GM11168 (cell line): ENCODE results near the gene NTM.

Experiments
- in situ Hi-C: fragments of 300-500 bp; cut with MboI; formaldehyde crosslinking; loops from one replicate; pipeline ENCODE4 v1.12.0; 2022; ENCODE audit warnings: low sequenced_read_pairs; ENCODE audit not compliant: unreplicated experiment

The NTM gene

DNA sequence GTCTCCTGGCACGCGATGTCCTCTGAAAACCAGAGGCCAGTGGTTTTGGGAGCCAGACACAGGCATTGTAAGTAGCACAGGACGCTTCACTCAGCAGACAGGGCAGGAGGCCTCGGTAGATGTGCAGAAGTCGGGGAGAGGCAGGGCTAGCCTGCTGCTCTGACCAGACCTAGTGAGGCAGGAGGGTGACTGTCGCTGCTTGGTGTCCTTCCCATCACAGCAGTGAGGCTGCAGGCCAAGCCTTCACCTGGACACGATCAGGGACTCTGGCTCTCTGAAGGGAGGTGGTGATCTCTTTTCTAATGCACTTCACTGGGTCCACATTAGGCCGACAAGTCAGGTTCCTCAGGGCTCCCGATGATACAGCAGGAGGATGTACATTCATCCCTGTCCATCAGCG, 583.7 kb downstream of the NTM start:
- in situ Hi-C loops = no loop called here

DNA sequence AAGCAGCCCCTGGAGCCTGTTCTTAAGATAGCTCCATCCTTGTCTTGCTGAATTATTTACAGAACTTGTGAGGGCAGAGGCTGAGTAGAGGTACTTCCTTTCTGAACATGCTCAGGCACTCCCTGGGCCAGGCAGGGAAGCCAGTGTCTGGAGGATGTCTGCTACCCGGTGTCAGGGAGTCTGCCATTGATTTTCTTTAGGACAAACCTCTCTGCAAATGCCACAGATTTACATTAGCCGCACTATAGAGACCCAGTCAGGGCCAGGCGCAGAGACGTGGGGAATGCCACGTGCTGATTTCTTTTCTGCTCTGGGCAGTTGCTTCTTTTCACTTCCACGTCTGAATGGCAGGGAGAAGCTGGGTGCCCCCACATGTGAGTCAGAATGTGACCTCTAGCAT, 585.5 kb downstream of the NTM start:
- in situ Hi-C loops = no loop called here

DNA sequence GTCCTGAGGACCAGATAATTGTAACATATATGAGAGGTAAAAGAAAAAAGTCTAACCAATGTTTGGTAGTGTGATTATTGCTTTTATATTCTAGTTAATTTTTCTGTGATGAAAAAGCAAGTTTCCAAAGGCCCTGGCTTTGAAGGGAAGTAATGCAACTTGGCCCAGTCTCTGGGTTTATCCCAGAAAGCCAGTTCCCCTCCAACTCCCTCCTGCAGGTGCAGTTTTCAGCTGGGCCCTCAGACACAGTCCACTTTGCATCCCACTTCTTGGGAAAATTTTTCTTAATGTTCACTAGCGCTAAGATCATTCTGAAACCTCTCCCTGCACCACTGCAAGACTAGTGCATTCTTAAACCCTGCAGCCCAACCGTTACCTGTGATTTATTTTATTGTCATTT, 586.8 kb downstream of the NTM start:
- in situ Hi-C loops = no loop called here

DNA sequence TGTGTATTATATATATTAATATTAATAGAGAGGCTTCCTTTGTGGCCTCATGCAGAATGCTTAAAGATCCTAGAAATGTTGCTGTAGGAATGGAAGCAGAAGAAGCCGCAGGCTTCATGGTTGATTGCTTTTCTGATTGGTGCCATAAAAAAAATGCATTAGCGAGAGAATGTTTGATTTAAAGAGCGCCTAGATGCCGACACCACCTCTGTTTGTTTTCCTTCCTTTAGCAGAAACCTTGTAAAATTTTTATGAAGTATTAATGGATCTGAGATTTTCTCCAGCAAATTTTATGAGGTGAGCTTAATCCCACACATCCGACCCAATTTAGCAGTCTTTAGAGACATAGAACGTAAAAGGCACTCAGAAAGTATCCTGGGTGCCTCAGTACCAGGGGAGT, 587.5 kb downstream of the NTM start:
- in situ Hi-C loops = no loop called here

- in situ Hi-C loops = no loop called here
Observed at GRCh38 chr11:131962818-131963217, 592.4 kb downstream of the NTM start.

DNA sequence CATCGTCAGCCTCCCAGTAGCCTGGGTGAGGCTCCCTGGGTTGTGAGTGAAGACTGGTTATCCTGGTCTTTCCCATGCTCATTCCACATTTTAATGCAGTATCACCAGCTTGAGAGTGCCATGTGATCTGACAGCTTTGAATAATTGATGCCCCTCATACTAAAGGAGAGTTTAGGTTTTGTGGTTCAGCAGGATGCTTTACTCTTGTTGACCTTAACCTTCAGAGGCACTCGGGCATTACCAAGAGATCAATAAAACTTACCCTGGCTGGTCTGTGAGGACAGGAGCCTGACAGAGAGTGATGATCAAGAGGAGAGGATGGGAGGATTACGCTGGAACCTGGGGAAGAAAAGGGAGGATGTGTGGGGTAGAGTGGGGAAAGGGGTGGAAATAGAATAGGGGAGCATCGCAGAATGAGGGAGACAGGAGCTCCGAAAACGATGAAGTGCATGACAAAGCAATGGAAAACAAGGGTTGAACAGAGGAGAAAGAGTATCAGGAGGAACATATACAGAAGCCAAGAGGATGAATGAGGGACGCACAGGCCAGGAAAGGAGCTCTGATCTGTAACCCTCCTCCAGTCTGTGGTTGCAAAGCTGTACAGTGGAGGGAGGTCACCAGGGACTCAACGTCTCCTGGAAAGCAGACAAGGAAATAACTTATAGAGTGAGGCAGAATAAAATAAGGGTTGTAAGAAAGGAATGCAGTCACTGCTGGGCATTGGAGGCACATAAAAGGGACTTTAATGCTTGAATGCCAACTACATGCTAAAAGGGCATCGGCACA, 594.5 kb downstream of the NTM start:
- in situ Hi-C loops = no loop called here

DNA sequence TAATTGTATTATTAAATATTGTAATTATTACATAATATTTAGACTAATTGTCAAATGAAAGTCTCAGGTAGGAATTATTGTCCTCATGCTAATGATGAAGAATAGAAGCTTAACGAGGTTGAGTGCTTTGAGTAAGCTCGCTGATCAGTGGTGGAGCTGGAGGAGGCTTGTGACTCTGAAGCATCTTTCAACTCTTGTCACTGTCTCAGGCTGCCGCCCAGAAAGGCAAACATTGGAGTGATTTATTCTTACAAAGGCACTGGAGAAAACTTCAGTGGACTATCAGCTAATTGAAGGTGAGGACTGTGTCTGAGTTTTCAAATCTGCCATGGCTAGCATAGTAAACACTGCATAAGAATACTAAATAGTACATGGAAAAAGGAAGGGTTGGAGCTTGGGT, 595.1 kb downstream of the NTM start:
- in situ Hi-C loops = no loop called here

DNA sequence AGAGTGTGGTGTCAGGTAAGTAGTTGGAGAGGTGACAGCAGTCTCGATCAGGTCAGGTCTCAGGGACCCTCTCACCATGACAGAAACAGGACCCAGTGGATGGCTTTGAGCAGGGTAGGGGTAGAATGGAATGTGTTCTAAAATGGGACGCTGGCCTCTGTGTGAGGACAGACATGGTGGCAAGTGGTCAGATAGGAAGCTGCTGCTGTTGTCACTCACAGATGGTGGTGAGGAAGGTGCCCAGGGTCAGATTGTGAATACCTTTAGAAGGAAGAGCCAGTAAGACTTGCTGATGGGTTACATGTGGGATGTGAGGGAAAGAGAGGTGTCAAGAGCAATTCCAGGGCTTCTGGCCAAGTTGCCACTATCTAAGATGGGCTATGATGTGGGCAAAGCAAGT, 596.3 kb downstream of the NTM start:
- in situ Hi-C loops = no loop called here

DNA sequence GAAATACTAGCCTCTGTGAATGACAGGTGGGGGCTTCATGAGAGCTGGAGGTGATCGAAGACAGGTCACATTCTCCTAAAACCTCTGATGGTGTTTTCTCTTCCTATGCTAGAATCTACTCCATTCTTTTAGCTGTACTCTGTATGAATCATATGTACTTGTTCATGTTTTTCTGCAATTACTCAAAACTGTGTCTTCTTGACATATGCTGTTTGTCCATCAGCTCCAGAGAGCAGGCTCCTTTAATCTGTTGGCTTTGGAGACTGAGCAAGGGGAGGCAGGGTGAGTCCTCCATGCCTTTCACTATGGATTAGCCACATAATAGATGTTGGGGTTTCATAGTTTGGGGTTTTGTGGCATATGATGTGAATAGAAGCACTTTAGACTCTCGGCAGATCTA, 598.8 kb downstream of the NTM start:
- in situ Hi-C loops = no loop called here

GRCh38 chr11:131973061-131973460, 602.6 kb downstream of the NTM start:
- in situ Hi-C loops = no loop called here

DNA sequence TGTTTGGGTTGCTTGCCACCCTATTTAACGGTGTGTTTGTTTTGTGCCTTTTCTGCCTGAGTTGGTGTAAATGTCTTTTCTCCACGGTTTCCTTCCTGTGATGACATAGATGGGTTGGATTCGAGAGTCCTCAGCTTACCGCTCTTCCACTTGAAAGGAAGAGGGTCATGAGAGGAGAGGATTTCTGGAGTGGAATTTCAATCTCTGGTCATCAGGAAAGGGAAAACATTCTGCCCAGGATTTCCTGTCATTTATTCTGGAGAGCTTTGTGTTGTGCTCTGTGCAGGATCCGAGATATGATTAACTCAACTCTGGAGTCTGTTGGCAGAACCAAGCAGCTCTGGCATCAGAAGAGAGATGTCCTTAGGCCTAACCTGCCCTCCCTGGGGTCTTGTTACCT, 605.2 kb downstream of the NTM start:
- in situ Hi-C loops = no loop called here

GRCh38 chr11:131976021-131976420, 605.6 kb downstream of the NTM start:
- in situ Hi-C loops = no loop called here

GRCh38 chr11:131977231-131977630, 606.8 kb downstream of the NTM start:
- in situ Hi-C loops = no loop called here

DNA sequence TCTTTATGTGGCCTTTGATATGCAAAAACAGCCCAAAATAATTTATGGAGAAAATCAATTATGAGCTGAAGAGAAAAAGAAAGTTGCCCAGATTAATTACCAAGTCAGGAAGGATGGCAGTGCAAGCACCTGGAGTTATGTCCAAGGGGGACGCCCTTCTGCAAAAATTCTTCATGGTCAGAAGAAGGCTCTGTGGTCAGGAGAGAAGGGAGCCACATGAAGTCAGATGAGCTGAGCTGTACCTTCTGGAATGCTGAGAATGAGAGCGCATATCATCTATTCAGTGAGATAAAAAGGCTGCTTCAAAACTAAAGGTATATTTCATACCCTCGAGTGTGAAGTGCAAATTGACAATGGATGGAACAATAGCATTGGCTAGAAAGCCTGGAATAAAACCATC, 607.4 kb downstream of the NTM start:
- in situ Hi-C loops = no loop called here

GRCh38 chr11:131978351-131978750, 607.9 kb downstream of the NTM start:
- in situ Hi-C loops = no loop called here

GRCh38 chr11:131979364-131979763, 608.9 kb downstream of the NTM start:
- in situ Hi-C loops = no loop called here

DNA sequence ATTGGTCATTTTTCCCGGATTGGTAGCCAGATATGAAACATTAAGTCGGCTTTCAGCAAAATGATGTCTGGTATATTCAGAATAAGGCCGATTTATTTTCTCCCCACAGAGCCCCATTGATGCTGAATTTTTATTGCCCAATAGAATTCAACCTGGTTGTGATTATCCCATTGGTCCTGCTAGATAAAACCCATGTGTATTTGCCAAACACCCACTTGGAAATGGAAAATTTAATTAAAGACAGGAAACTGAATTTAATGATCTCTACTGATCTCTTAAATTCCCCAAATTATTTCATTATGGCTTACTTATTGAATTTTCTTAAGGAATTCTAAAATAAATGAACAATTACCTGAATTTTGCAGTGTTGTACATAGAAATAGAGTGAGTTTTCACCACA, 609.8 kb downstream of the NTM start:
- in situ Hi-C loops = no loop called here

- in situ Hi-C loops = no loop called here
Observed at GRCh38 chr11:131980888-131981668, 610.7 kb downstream of the NTM start.

DNA sequence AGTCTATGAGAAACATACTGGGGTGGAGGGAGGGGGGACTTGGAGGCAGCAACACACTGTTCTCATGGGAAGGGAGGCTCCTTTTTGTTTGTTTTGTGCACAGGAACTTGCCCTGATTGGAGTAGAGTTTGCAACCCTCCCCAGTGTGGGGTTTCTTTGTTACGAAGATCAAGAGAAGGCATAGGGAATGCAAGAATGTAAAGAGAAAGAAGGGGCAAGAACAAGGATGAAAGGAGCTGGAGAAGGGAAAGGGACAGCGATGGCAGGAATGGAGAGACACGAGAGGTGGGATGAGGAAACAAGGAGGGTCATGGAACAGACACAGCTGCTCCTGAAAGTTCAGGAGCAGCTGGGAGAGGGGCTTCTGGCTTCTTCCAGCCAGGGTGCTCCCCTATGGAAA, 611.7 kb downstream of the NTM start:
- in situ Hi-C loops = no loop called here

- in situ Hi-C loops = no loop called here
Observed at GRCh38 chr11:131985846-131986301, 615.5 kb downstream of the NTM start.

- in situ Hi-C loops = no loop called here
Observed at GRCh38 chr11:131987703-131988102, 617.3 kb downstream of the NTM start.

DNA sequence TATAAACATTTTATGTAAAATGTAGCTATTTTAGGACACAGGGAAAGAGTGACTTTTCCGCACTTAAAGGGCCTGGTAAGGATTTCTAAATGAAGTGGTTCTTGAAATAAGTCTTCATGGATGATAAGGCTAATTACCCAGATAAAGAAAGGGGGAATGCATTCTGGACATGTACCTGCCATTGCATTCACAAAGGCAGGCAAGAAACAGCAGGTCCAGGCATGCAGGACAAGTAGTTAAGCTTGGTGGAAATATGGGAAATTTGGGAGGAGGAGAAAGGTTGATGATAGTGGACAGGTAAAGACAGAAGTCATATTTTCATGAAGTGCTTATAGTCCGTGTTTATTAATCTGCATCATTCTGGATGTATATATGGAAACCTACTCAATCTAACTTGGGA, 621.2 kb downstream of the NTM start:
- in situ Hi-C loops = no loop called here
